IMR-90 (cell line): ENCODE measurements around the gene KLHL29. TPM values are rescaled to one million over a fixed set of nuclear protein-coding genes. Genes with fewer than 3 reads are reported as not detected.

Experiments used
- ATAC-seq: fragments of 200-7000 bp; cut with Tn5 transposase; 2 replicates; pipeline ENCODE4 v1.9.1; 2020; ENCODE audit warnings: low read depth, mild to moderate bottlenecking, moderate library complexity
- BruUV-seq: library from RNA; stranded (reverse); fragments of 400-500 nt; replicated peaks from 2 replicates; lab custom pipeline; 2021; lab: Mats Ljungman, UMichigan
- CTCF ChIA-PET: fragments of 300-600 bp; formaldehyde crosslinking; extraction: SDS; loops from one replicate; lab custom pipeline; 2021; ENCODE audit warnings: antibody characterized with exemption; lab: Yijun Ruan, JAX
- POLR2A ChIA-PET: fragments of 300-600 bp; sonication (Branson Sonifier 250); formaldehyde crosslinking; loops from one replicate; lab custom pipeline; 2022; ENCODE audit warnings: antibody characterized with exemption; ENCODE audit not compliant: unreplicated experiment; lab: Charles Lee
- DNase-seq: peaks from one replicate; pipeline ENCODE4 v3.0.0; 2013
- H2AFZ ChIP-seq: replicated peaks from 2 replicates; pipeline ENCODE3; 2013; ENCODE audit warnings: low read length, mild to moderate bottlenecking; ENCODE audit not compliant: poor library complexity
- H2AK5ac ChIP-seq: 2 replicates; pipeline ENCODE4 v1.6.1; 2013; ENCODE audit warnings: low read depth, low read length, inconsistent platforms
- H2AK9ac ChIP-seq: replicated peaks from 2 replicates; pipeline ENCODE3; 2013; ENCODE audit warnings: mild to moderate bottlenecking, low read depth, low read length, moderate library complexity; ENCODE audit not compliant: poor library complexity
- H2BK120ac ChIP-seq: 2 replicates; pipeline ENCODE4 v1.6.1; 2013; ENCODE audit warnings: low read depth, low read length, inconsistent platforms
- H2BK15ac ChIP-seq: 3 replicates; pipeline ENCODE4 v1.6.1; 2013; ENCODE audit warnings: low read depth, low read length, inconsistent platforms
- H2BK20ac ChIP-seq: 2 replicates; pipeline ENCODE4 v1.6.1; 2013; ENCODE audit warnings: low read depth, mild to moderate bottlenecking, inconsistent platforms, low read length, moderate library complexity
- H2BK5ac ChIP-seq: 2 replicates; pipeline ENCODE4 v1.6.1; 2013; ENCODE audit warnings: mild to moderate bottlenecking, low read depth, low read length, inconsistent platforms; ENCODE audit not compliant: poor library complexity, severe bottlenecking
- H3K14ac ChIP-seq: replicated peaks from 2 replicates; pipeline ENCODE4 v1.6.1; 2013; ENCODE audit warnings: low read depth, low read length, inconsistent platforms
- H3K18ac ChIP-seq: 2 replicates; pipeline ENCODE4 v1.6.1; 2013; ENCODE audit warnings: low read depth, low read length, control low read depth
- H3K23ac ChIP-seq: 2 replicates; pipeline ENCODE4 v1.6.1; 2013; ENCODE audit warnings: low read depth, low read length, inconsistent platforms
- H3K27ac ChIP-seq: 2 replicates; pipeline ENCODE4 v1.5.1; 2013; ENCODE audit warnings: mild to moderate bottlenecking, control low read depth, low read length; ENCODE audit not compliant: insufficient read depth
- H3K27me3 ChIP-seq: 2 replicates; pipeline ENCODE4 v1.6.1; 2013; ENCODE audit warnings: low read length; ENCODE audit not compliant: control insufficient read depth, insufficient read depth
- H3K36me3 ChIP-seq: 2 replicates; pipeline ENCODE4 v1.6.1; 2013; ENCODE audit warnings: low read length, mixed read lengths; ENCODE audit not compliant: control insufficient read depth, insufficient read depth
- H3K4ac ChIP-seq: 2 replicates; pipeline ENCODE4 v1.6.1; 2013; ENCODE audit warnings: low read depth, low read length, inconsistent platforms
- H3K4me1 ChIP-seq: 2 replicates; pipeline ENCODE4 v1.6.1; 2013; ENCODE audit warnings: low read length, mixed read lengths; ENCODE audit not compliant: control insufficient read depth, insufficient read depth
- H3K4me2 ChIP-seq: 2 replicates; pipeline ENCODE4 v1.6.1; 2013; ENCODE audit warnings: low read depth, mild to moderate bottlenecking, control low read depth, low read length, moderate library complexity
- H3K4me3 ChIP-seq: 2 replicates; pipeline ENCODE4 v1.5.1; 2013; ENCODE audit warnings: low read depth, mild to moderate bottlenecking, control low read depth, low read length, moderate library complexity; ENCODE audit not compliant: insufficient read depth
- H3K56ac ChIP-seq: 2 replicates; pipeline ENCODE4 v1.6.1; 2013; ENCODE audit warnings: low read length, inconsistent platforms; ENCODE audit not compliant: insufficient read depth; ENCODE audit errors: extremely low read depth
- H3K79me1 ChIP-seq, 2 experiments: 2 replicates each; pipeline ENCODE4 v1.6.1; 2013; ENCODE audit warnings: low read length in 2 of 2, inconsistent platforms in 1 of 2, low read depth in 1 of 2
- H3K9ac ChIP-seq: 2 replicates; pipeline ENCODE4 v1.6.1; 2013; ENCODE audit warnings: low read depth, low read length, control low read depth
- H3K9me1 ChIP-seq: 2 replicates; pipeline ENCODE4 v1.6.1; 2013; ENCODE audit warnings: low read length, inconsistent platforms; ENCODE audit not compliant: insufficient read depth
- H3K9me3 ChIP-seq: 2 replicates; pipeline ENCODE4 v1.6.1; 2013; ENCODE audit warnings: low read length; ENCODE audit not compliant: control insufficient read depth, insufficient read depth
- H4K20me1 ChIP-seq: 2 replicates; pipeline ENCODE4 v1.6.1; 2013; ENCODE audit warnings: low read length, inconsistent platforms; ENCODE audit not compliant: insufficient read depth
- H4K5ac ChIP-seq: 2 replicates; pipeline ENCODE4 v1.6.1; 2013; ENCODE audit warnings: mild to moderate bottlenecking, low read depth, low read length, control low read depth
- H4K8ac ChIP-seq, 2 experiments: 2 replicates each; pipeline ENCODE4 v1.6.1; 2013; ENCODE audit warnings: low read depth in 2 of 2, low read length in 2 of 2, control low read depth in 1 of 2, inconsistent platforms in 1 of 2
- H4K91ac ChIP-seq: 2 replicates; pipeline ENCODE4 v1.6.1; 2013; ENCODE audit warnings: low read depth, low read length, inconsistent platforms; ENCODE audit not compliant: insufficient read depth
- BHLHE40 ChIP-seq: fragments of 150-350 bp; IDR thresholded peaks from 2 replicates; pipeline ENCODE4 v1.6.1; 2016; ENCODE audit warnings: mild to moderate bottlenecking, low read depth, low read length
- CEBPB ChIP-seq: IDR thresholded peaks from 2 replicates; pipeline ENCODE4 v1.6.1; 2012; ENCODE audit warnings: low read depth, low read length, improper control_type of control experiment
- CHD1 ChIP-seq: IDR thresholded peaks from 2 replicates; pipeline ENCODE4 v1.6.1; 2012; ENCODE audit warnings: low read depth, low read length, improper control_type of control experiment
- FOS ChIP-seq: fragments of 150-350 bp; IDR thresholded peaks from 2 replicates; pipeline ENCODE4 v1.6.1; 2016; ENCODE audit warnings: low read depth, low read length
- MAFK ChIP-seq: IDR thresholded peaks from 2 replicates; pipeline ENCODE4 v1.6.1; 2012; ENCODE audit warnings: low read depth, low read length, improper control_type of control experiment
- MAZ ChIP-seq: IDR thresholded peaks from 2 replicates; pipeline ENCODE4 v1.6.1; 2012; ENCODE audit warnings: low read depth, mild to moderate bottlenecking, low read length, improper control_type of control experiment, moderate library complexity, borderline replicate concordance
- NFE2L2 ChIP-seq: fragments of 150-350 bp; IDR thresholded peaks from 2 replicates; pipeline ENCODE4 v1.6.1; 2016; ENCODE audit warnings: low read depth, mild to moderate bottlenecking, low read length
- POLR2A ChIP-seq: IDR thresholded peaks from 2 replicates; pipeline ENCODE4 v1.6.1; 2012; ENCODE audit warnings: mild to moderate bottlenecking, low read depth, low read length
- RAD21 ChIP-seq: IDR thresholded peaks from 2 replicates; pipeline ENCODE4 v1.6.1; 2012; ENCODE audit warnings: low read length, improper control_type of control experiment
- RCOR1 ChIP-seq: IDR thresholded peaks from 2 replicates; pipeline ENCODE4 v1.6.1; 2012; ENCODE audit warnings: mild to moderate bottlenecking, low read length, improper control_type of control experiment; ENCODE audit not compliant: insufficient replicate concordance
- RFX5 ChIP-seq: IDR thresholded peaks from 2 replicates; pipeline ENCODE4 v1.8.0; 2012; ENCODE audit warnings: low read depth, mild to moderate bottlenecking, low read length, moderate library complexity
- SMC3 ChIP-seq: fragments of 150-350 bp; IDR thresholded peaks from 2 replicates; pipeline ENCODE4 v1.6.1; 2016; ENCODE audit warnings: low read depth, mild to moderate bottlenecking, antibody characterized with exemption, low read length, moderate library complexity
- USF2 ChIP-seq: fragments of 150-350 bp; IDR thresholded peaks from 2 replicates; pipeline ENCODE4 v1.6.1; 2017; ENCODE audit warnings: mild to moderate bottlenecking, antibody characterized with exemption, low read length, low read depth
- WGBS, 2 experiments: methylation state at CpG; one replicate each; pipeline versions ENCODE4 v1.1.5 to v1.1.7; 2013; ENCODE audit warnings: missing lambda C conversion rate in 2 of 2; ENCODE audit not compliant: insufficient read length in 1 of 2; ENCODE audit errors: extremely low coverage in 2 of 2; 5-methylcytosine and 5-hydroxymethylcytosine counted together
- dilution Hi-C: fragments of 300-500 bp; cut with HindIII; formaldehyde crosslinking; loops from one replicate; pipeline ENCODE4 v1.14.3; 2018; ENCODE audit warnings: low sequenced_read_pairs; ENCODE audit not compliant: unreplicated experiment
- in situ Hi-C: fragments of 300-500 bp; cut with MboI; formaldehyde crosslinking; loops from 3 replicates; pipeline ENCODE4 v1.14.3; 2019; ENCODE audit warnings: low sequenced_read_pairs, inconsistent platforms, mixed read lengths
- intact Hi-C: fragments of 100-400 bp; cut with micrococcal nuclease; formaldehyde crosslinking; loops from 2 replicates; pipeline ENCODE4 v1.10.0; 2022
- polyA plus RNA-seq, 3 experiments: library from polyadenylated mRNA; depleted of rRNA; stranded (reverse); fragments of >200 nt; gene quantifications; 2 replicates each; pipeline ENCODE4 v1.2.3, GENCODE V29; 2012; ENCODE audit warnings: low replicate concordance in 1 of 3
- total RNA-seq: library from RNA; depleted of rRNA; stranded (reverse); fragments of >200 nt; gene quantifications from 2 replicates; pipeline ENCODE4 v1.2.3, GENCODE V29; 2012
- TF ChIP-seq, protein P1 (sequence below): fragments of 150-350 bp; IDR thresholded peaks from 2 replicates; pipeline ENCODE4 v1.6.1; 2016; ENCODE audit warnings: low read depth, mild to moderate bottlenecking, low read length, moderate library complexity, borderline replicate concordance
- TF ChIP-seq, protein P2 (sequence below): conservative IDR thresholded peaks from 2 replicates; pipeline ENCODE4 v1.5.1; 2012; ENCODE audit warnings: mild to moderate bottlenecking, low read depth, low read length, improper control_type of control experiment

KLHL29 gene
- total and polyA plus RNA-seq, 2 of the 4 experiments (the other 2 are of a cell fraction), result 2.0 to 8.0 TPM

DNA sequence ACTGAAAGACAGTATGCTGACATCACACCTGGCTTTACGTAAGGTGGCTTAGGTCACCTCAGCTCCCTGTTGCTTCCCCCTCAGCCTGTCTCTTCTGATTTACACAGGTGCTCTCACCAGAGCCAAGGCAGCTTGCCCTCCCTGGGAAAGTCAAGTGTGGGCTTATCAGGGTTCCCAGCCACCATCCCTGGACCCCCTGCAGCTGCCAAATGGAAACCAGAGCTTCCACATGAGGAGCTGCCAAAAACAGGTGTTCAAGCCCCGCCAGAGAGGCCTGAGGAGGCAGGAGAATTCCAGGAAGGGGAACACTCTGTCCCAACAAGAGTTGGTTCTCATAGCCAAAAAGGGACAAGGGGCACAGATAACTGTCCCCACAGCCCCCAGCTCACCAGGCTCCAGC, 275.3 kb downstream of the KLHL29 start:
- no peak overlapping the region for H2AK9ac ChIP-seq
- H4K5ac ChIP-seq, result no peak overlapping the region
- no peak overlapping the region for H2BK120ac ChIP-seq
- no peaks in the 10 kb centered on the region for H3K9me3 ChIP-seq
- DNase-seq (no peak), ATAC-seq (no peak)
- no peak overlapping the region for H3K27ac ChIP-seq
- intact Hi-C loops (no loop called here), dilution Hi-C loops (no loop called here), in situ Hi-C loops (no loop called here)
- H3K56ac ChIP-seq, result no peak overlapping the region
- no peaks in the 10 kb centered on the region for H3K27me3 ChIP-seq
- H3K9ac ChIP-seq, result no peak overlapping the region
- H2BK5ac ChIP-seq, result no peak overlapping the region
- no peak overlapping the region for H2AFZ ChIP-seq
- no peaks in the 10 kb centered on the region for H3K36me3 ChIP-seq
- H3K4me1 ChIP-seq, result no peaks in the 10 kb centered on the region; the same call in 1 of the 2 replicates
- peaks cover 4% of the 10 kb centered on the region; the same call in 1 of the 2 replicates for H3K9me1 ChIP-seq
- TF ChIP-seq CEBPB, result no peak
- no peak for TF ChIP-seq POLR2A
- no peak for TF ChIP-seq RAD21
- TF ChIP-seq CHD1, result no peak
- no peak for TF ChIP-seq MAFK
- no peak for TF ChIP-seq NFE2L2
- TF ChIP-seq USF2, result no peak
- TF ChIP-seq BHLHE40, result no peak
- no peak for TF ChIP-seq MAZ
- TF ChIP-seq, protein P1, sequence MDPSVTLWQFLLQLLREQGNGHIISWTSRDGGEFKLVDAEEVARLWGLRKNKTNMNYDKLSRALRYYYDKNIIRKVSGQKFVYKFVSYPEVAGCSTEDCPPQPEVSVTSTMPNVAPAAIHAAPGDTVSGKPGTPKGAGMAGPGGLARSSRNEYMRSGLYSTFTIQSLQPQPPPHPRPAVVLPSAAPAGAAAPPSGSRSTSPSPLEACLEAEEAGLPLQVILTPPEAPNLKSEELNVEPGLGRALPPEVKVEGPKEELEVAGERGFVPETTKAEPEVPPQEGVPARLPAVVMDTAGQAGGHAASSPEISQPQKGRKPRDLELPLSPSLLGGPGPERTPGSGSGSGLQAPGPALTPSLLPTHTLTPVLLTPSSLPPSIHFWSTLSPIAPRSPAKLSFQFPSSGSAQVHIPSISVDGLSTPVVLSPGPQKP, result no peak
- TF ChIP-seq, protein P2, sequence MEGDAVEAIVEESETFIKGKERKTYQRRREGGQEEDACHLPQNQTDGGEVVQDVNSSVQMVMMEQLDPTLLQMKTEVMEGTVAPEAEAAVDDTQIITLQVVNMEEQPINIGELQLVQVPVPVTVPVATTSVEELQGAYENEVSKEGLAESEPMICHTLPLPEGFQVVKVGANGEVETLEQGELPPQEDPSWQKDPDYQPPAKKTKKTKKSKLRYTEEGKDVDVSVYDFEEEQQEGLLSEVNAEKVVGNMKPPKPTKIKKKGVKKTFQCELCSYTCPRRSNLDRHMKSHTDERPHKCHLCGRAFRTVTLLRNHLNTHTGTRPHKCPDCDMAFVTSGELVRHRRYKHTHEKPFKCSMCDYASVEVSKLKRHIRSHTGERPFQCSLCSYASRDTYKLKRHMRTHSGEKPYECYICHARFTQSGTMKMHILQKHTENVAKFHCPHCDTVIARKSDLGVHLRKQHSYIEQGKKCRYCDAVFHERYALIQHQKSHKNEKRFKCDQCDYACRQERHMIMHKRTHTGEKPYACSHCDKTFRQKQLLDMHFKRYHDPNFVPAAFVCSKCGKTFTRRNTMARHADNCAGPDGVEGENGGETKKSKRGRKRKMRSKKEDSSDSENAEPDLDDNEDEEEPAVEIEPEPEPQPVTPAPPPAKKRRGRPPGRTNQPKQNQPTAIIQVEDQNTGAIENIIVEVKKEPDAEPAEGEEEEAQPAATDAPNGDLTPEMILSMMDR, result no peak
- TF ChIP-seq FOS, result no peak
- TF ChIP-seq RFX5, result no peak
- no peak for TF ChIP-seq RCOR1
- no peak for TF ChIP-seq SMC3
- H3K14ac ChIP-seq, result no peak overlapping the region
- no TSS peak for BruUV-seq
- H3K18ac ChIP-seq, result no peak overlapping the region
- H4K8ac ChIP-seq, result no peak overlapping the region
- no peak overlapping the region for H3K4me2 ChIP-seq
- H2BK15ac ChIP-seq, result no peak overlapping the region
- H3K79me1 ChIP-seq, result no peaks in the 10 kb centered on the region
- no peak overlapping the region for H4K91ac ChIP-seq
- no peak overlapping the region for H2BK20ac ChIP-seq
- no peak overlapping the region for H3K4me3 ChIP-seq
- no peak overlapping the region for H2AK5ac ChIP-seq
- 100% methylated on average over 1 of the region's 2 CpGs; no CpG with 5 or more reads in 1 of the 2 experiments for WGBS, 2 experiments
- ChIA-PET POLR2A (no interaction called here), CTCF (no interaction called here)
- no peak overlapping the region for H3K4ac ChIP-seq
- no peak overlapping the region for H3K23ac ChIP-seq
- no peaks in the 10 kb centered on the region for H4K20me1 ChIP-seq
